LNCAP (cell line): ENCODE results near the gene TAS1R2.

Source experiments
- CTCF ChIP-seq: fragments of 450-650 bp; IDR thresholded peaks from 2 replicates; pipeline ENCODE4 v1.5.1; 2017; ENCODE audit warnings: mild to moderate bottlenecking

TAS1R2 gene

GRCh38 chr1:18871401-18872070 is 12.1 kb upstream of the TAS1R2 start:
- TF ChIP-seq CTCF, result no peak

GRCh38 chr1:18870957-18871356 is 11.5 kb upstream of the TAS1R2 start:
- TF ChIP-seq CTCF, result no peak

- no peak for TF ChIP-seq CTCF
Measured at GRCh38 chr1:18869847-18870594, 10.6 kb upstream of the TAS1R2 start.

GRCh38 chr1:18868801-18869424 is 9.5 kb upstream of the TAS1R2 start:
- no peak for TF ChIP-seq CTCF

GRCh38 chr1:18868354-18868753 is 8.9 kb upstream of the TAS1R2 start:
- TF ChIP-seq CTCF, result no peak

- no peak for TF ChIP-seq CTCF
Measured at GRCh38 chr1:18866846-18867245, 7.4 kb upstream of the TAS1R2 start.

- no peak for TF ChIP-seq CTCF
Measured at GRCh38 chr1:18866314-18866713, 6.9 kb upstream of the TAS1R2 start.
